ENCODE results near the gene TMC5. TPM values are rescaled to one million over a fixed set of nuclear protein-coding genes. Genes with fewer than 3 reads are reported as not detected.

The TMC5 gene
- polyA plus RNA-seq, 1 donor from 2014 or later, result not detected

DNA sequence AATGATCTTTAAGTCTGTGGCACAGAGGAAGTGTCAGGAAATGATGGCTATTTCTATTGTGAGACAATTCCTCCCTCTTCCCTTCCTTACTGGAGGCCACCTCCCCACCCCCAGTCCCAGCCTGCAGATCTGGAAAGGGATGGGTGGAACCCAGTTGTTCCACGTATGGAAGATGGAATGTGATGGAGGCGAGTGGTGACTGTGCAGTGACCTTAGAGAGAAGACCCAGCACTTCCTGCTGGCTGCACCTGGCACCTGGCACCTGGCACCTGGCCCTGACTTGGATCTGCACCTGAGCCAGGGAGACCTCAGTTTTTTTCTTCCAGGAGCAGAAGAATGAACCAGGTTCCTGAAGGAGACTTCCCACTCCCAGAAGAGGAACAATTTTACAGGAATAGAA lies 33.0 kb upstream of the TMC5 start:
- no peaks in the 10 kb centered on the region for H4K20me1 ChIP-seq (ENCODE audit: insufficient read depth)
- no peaks in the 10 kb centered on the region for H3F3A ChIP-seq (ENCODE audit: insufficient read depth, low read length, poor library complexity, severe bottlenecking)
- no peak overlapping the region for H3K27ac ChIP-seq (ENCODE audit: low read length)
- H3K36me3 ChIP-seq (ENCODE audit: insufficient read depth, low read length), result no peaks in the 10 kb centered on the region
- H3K9me3 ChIP-seq (ENCODE audit: low read length), result no peaks in the 10 kb centered on the region
- H3K9ac ChIP-seq (ENCODE audit: low read length), result no peak overlapping the region
- TF ChIP-seq SMC3 (conservative IDR thresholded peaks at IDR 0.05; ENCODE audit: poor library complexity), result no peak
- TF ChIP-seq RAD21 (conservative IDR thresholded peaks at IDR 0.05), result no peak
- TF ChIP-seq POLR2AphosphoS5 (IDR thresholded peaks at IDR 0.05), result no peak
- no peak for TF ChIP-seq EZH2 (IDR thresholded peaks at IDR 0.05; ENCODE audit: borderline replicate concordance, insufficient read depth, low read length, poor library complexity, severe bottlenecking)
- TF ChIP-seq EP300 (conservative IDR thresholded peaks at IDR 0.05; ENCODE audit: poor library complexity, severe bottlenecking), result no peak
- no peak for TF ChIP-seq MXI1 (conservative IDR thresholded peaks at IDR 0.05; ENCODE audit: poor library complexity, severe bottlenecking)
- TF ChIP-seq, protein P1, sequence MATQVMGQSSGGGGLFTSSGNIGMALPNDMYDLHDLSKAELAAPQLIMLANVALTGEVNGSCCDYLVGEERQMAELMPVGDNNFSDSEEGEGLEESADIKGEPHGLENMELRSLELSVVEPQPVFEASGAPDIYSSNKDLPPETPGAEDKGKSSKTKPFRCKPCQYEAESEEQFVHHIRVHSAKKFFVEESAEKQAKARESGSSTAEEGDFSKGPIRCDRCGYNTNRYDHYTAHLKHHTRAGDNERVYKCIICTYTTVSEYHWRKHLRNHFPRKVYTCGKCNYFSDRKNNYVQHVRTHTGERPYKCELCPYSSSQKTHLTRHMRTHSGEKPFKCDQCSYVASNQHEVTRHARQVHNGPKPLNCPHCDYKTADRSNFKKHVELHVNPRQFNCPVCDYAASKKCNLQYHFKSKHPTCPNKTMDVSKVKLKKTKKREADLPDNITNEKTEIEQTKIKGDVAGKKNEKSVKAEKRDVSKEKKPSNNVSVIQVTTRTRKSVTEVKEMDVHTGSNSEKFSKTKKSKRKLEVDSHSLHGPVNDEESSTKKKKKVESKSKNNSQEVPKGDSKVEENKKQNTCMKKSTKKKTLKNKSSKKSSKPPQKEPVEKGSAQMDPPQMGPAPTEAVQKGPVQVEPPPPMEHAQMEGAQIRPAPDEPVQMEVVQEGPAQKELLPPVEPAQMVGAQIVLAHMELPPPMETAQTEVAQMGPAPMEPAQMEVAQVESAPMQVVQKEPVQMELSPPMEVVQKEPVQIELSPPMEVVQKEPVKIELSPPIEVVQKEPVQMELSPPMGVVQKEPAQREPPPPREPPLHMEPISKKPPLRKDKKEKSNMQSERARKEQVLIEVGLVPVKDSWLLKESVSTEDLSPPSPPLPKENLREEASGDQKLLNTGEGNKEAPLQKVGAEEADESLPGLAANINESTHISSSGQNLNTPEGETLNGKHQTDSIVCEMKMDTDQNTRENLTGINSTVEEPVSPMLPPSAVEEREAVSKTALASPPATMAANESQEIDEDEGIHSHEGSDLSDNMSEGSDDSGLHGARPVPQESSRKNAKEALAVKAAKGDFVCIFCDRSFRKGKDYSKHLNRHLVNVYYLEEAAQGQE (IDR thresholded peaks at IDR 0.05; ENCODE audit: borderline replicate concordance), result no peak
- TF ChIP-seq, protein P2, sequence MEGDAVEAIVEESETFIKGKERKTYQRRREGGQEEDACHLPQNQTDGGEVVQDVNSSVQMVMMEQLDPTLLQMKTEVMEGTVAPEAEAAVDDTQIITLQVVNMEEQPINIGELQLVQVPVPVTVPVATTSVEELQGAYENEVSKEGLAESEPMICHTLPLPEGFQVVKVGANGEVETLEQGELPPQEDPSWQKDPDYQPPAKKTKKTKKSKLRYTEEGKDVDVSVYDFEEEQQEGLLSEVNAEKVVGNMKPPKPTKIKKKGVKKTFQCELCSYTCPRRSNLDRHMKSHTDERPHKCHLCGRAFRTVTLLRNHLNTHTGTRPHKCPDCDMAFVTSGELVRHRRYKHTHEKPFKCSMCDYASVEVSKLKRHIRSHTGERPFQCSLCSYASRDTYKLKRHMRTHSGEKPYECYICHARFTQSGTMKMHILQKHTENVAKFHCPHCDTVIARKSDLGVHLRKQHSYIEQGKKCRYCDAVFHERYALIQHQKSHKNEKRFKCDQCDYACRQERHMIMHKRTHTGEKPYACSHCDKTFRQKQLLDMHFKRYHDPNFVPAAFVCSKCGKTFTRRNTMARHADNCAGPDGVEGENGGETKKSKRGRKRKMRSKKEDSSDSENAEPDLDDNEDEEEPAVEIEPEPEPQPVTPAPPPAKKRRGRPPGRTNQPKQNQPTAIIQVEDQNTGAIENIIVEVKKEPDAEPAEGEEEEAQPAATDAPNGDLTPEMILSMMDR (IDR thresholded peaks at IDR 0.05; ENCODE audit: poor library complexity, severe bottlenecking), result no peak
- TF ChIP-seq TAF1 (IDR thresholded peaks at IDR 0.05; ENCODE audit: low read depth), result no peak
- H3K79me2 ChIP-seq (replicated peaks; ENCODE audit: insufficient read depth, low read length), result no peaks in the 10 kb centered on the region
- no peaks in the 10 kb centered on the region for H3K27me3 ChIP-seq (ENCODE audit: insufficient read depth, low read depth, low read length)
- H3K9me2 ChIP-seq (ENCODE audit: insufficient read depth, low read length), result no peaks in the 10 kb centered on the region
- H2AFZ ChIP-seq (ENCODE audit: low read depth, low read length), result no peak overlapping the region
- no peak overlapping the region for H3K4me3 ChIP-seq (ENCODE audit: low read length)
- no peak overlapping the region for H3K4me2 ChIP-seq (ENCODE audit: low read length)

DNA sequence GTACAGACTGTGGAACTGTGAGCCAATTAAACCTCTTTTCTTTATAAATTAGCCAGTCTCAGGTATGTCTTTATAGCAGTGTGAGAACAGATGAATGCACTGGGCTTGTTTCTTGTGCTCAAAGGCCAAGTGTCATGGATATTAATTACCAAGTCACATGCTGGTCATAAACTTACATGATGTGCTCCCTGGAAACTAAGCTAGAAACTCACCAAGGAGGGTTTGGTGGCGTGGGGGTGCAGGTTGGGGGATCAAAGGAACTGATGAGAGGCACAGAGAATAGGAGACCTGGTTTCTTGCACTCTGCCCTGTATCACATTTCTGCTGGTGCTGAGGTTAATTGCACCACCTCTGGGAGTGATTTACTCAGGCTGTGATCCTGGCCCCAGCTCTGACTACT lies 31.2 kb upstream of the TMC5 start:
- Histone ChIP-seq H3K9ac (ENCODE audit: low read length) (no peak overlapping the region), H3K9me2 (ENCODE audit: insufficient read depth, low read length) (no peaks in the 10 kb centered on the region), H3F3A (ENCODE audit: insufficient read depth, low read length, poor library complexity, severe bottlenecking) (no peaks in the 10 kb centered on the region), H3K36me3 (ENCODE audit: insufficient read depth, low read length) (no peaks in the 10 kb centered on the region), H3K27ac (ENCODE audit: low read length) (no peak overlapping the region), H3K9me3 (ENCODE audit: low read length) (no peaks in the 10 kb centered on the region), H2AFZ (ENCODE audit: low read depth, low read length) (no peak overlapping the region), H3K27me3 (ENCODE audit: insufficient read depth, low read depth, low read length) (no peaks in the 10 kb centered on the region), H3K4me3 (ENCODE audit: low read length) (no peak overlapping the region), H3K4me2 (ENCODE audit: low read length) (no peak overlapping the region), H3K79me2 (replicated peaks; ENCODE audit: insufficient read depth, low read length) (no peaks in the 10 kb centered on the region), H4K20me1 (ENCODE audit: insufficient read depth) (no peaks in the 10 kb centered on the region)
- no peak for TF ChIP-seq EZH2 (IDR thresholded peaks at IDR 0.05; ENCODE audit: borderline replicate concordance, insufficient read depth, low read length, poor library complexity, severe bottlenecking)
- TF ChIP-seq, protein P1 (IDR thresholded peaks at IDR 0.05; ENCODE audit: borderline replicate concordance), result no peak
- TF ChIP-seq MXI1 (conservative IDR thresholded peaks at IDR 0.05; ENCODE audit: poor library complexity, severe bottlenecking), result no peak
- TF ChIP-seq POLR2AphosphoS5 (IDR thresholded peaks at IDR 0.05), result no peak
- no peak for TF ChIP-seq TAF1 (IDR thresholded peaks at IDR 0.05; ENCODE audit: low read depth)
- no peak for TF ChIP-seq EP300 (conservative IDR thresholded peaks at IDR 0.05; ENCODE audit: poor library complexity, severe bottlenecking)
- no peak for TF ChIP-seq SMC3 (conservative IDR thresholded peaks at IDR 0.05; ENCODE audit: poor library complexity)
- TF ChIP-seq RAD21 (conservative IDR thresholded peaks at IDR 0.05), result no peak
- TF ChIP-seq, protein P2 (IDR thresholded peaks at IDR 0.05; ENCODE audit: poor library complexity, severe bottlenecking), result no peak
